Esophagus squamous epithelium (tissue), 5 donors: ENCODE data around the gene CDC73. TPM values are rescaled to one million over a fixed set of nuclear protein-coding genes. Genes with fewer than 3 reads are reported as not detected.

ENCODE experiments used
- DNase-seq: peaks from one replicate; lab custom pipeline; 2025; lab: John Stamatoyannopoulos, UW
- H3K27ac ChIP-seq, 4 donors: fragments of 200-600 bp; sonication (generic); one replicate each; pipeline ENCODE4 v1.5.1; 2016 to 2019; ENCODE audit warnings: mild to moderate bottlenecking in 1 of 4
- H3K27me3 ChIP-seq, 4 donors: fragments of 200-600 bp; sonication (generic); 1 replicate in 3 of 4; 2 replicates in 1 of 4; pipeline versions ENCODE4 v1.5.1 to v1.6.0; 2017 to 2021; ENCODE audit warnings: antibody characterized with exemption in 1 of 4
- H3K36me3 ChIP-seq, 3 donors: fragments of 200-600 bp; sonication (generic); one replicate each; pipeline ENCODE4 v1.5.1; 2016 to 2019
- H3K4me1 ChIP-seq, 3 donors: fragments of 200-600 bp; sonication (generic); one replicate each; pipeline ENCODE4 v1.5.1; 2017 to 2019
- H3K4me3 ChIP-seq, 4 donors: fragments of 200-600 bp; sonication (generic); 1 replicate in 3 of 4; 2 replicates in 1 of 4; pipeline ENCODE4 v1.5.1; 2016 to 2019; ENCODE audit warnings: mild to moderate bottlenecking in 2 of 4, moderate library complexity in 1 of 4
- H3K9me3 ChIP-seq, 3 donors: fragments of 200-600 bp; sonication (generic); one replicate each; pipeline ENCODE4 v1.5.1; 2016 to 2019
- POLR2A ChIP-seq, 4 donors: fragments of 450-650 bp; IDR thresholded peaks; one replicate each; pipeline ENCODE4 v1.6.1; 2017; ENCODE audit warnings: antibody characterized with exemption in 4 of 4, mild to moderate bottlenecking in 4 of 4, moderate library complexity in 3 of 4
- WGBS, 2 donors: methylation state at CpG; one replicate each; pipeline ENCODE4 v1.1.5; 2018; 5-methylcytosine and 5-hydroxymethylcytosine counted together
- intact Hi-C: fragments of 100-400 bp; cut with DNase I; formaldehyde crosslinking; loops from one replicate; pipeline ENCODE4 v1.15.0; 2022
- total RNA-seq, 4 donors: library from RNA; depleted of rRNA; stranded (reverse); fragments of >200 nt; gene quantifications; one replicate each; pipeline ENCODE4 v1.1.0, GENCODE V29; 2016
- TF ChIP-seq, protein P1 (sequence below), 6 experiments: fragments of 450-650 bp in 4 of 6; fragments of 200-600 bp in 2 of 6; sonication (generic) in 2 of 6; IDR thresholded peaks; one replicate each; pipeline ENCODE4 v1.5.1; 2016 to 2019; ENCODE audit warnings: antibody characterized with exemption in 6 of 6, mild to moderate bottlenecking in 4 of 6, moderate library complexity in 4 of 6
- donor health status: DM: yes; HTN: yes; CAD: no.

The CDC73 gene
- total RNA-seq, 4 donors from 2014 or later = 17.3 to 39.5 (median 26.6) TPM

DNA sequence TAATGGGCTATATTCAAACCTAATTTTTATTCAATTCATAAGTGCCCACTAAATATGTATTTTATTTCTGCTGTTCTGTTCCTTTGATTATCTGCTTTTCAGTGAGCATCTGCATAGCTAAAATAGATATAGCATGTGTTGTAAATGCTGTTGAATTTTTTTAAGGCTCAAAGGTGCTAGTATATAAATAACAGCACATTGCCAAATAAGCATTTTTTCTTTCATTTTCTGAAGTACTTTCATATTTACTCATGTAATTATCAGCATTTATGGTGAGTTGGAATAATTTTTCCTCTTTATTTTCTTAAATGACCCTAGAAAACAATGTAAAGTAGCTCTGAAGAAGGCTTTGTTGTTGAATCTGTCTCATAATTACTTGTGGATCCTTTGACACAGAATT lies 134.2 kb downstream of the CDC73 start:
- intact Hi-C loops = no loop called here
- TF ChIP-seq, protein P1, sequence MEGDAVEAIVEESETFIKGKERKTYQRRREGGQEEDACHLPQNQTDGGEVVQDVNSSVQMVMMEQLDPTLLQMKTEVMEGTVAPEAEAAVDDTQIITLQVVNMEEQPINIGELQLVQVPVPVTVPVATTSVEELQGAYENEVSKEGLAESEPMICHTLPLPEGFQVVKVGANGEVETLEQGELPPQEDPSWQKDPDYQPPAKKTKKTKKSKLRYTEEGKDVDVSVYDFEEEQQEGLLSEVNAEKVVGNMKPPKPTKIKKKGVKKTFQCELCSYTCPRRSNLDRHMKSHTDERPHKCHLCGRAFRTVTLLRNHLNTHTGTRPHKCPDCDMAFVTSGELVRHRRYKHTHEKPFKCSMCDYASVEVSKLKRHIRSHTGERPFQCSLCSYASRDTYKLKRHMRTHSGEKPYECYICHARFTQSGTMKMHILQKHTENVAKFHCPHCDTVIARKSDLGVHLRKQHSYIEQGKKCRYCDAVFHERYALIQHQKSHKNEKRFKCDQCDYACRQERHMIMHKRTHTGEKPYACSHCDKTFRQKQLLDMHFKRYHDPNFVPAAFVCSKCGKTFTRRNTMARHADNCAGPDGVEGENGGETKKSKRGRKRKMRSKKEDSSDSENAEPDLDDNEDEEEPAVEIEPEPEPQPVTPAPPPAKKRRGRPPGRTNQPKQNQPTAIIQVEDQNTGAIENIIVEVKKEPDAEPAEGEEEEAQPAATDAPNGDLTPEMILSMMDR (IDR thresholded peaks at IDR 0.05) = no peak
- no peak for TF ChIP-seq POLR2A (IDR thresholded peaks at IDR 0.05)
- H3K9me3 ChIP-seq = no peaks in the 10 kb centered on the region
- no peaks in the 10 kb centered on the region for H3K4me1 ChIP-seq
- no peak for DNase-seq
- H3K27me3 ChIP-seq = no peaks in the 10 kb centered on the region
- peaks cover 0 to 28% (median 0%) of the 10 kb centered on the region in 3 donors for H3K36me3 ChIP-seq
- H3K4me3 ChIP-seq = no peak overlapping the region
- no peak overlapping the region for H3K27ac ChIP-seq

DNA sequence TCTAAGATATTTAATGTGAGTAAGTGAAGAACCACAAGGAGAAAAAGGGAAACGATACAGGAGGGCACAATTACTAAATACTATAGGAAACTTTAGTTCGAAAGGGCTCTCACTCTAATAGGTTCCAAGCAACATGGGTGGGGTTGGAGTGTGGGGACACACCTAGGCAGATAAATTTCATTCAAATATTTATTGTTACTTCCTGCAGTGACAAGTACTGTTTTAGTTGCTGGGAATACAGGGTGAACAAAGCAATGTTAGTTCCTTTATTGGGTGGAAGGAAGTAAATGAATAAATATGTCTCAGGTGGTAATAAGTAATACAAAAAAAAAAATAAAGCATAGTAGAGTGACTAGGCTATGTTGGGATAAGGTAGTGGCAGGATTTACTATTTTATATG lies 137.8 kb downstream of the CDC73 start:
- Histone ChIP-seq H3K4me1 (no peaks in the 10 kb centered on the region), H3K4me3 (no peak overlapping the region), H3K27me3 (no peaks in the 10 kb centered on the region), H3K9me3 (no peaks in the 10 kb centered on the region), H3K27ac (no peak overlapping the region), H3K36me3 (peaks cover 0 to 21% (median 0%) of the 10 kb centered on the region in 3 donors)
- no peak for DNase-seq
- TF ChIP-seq POLR2A (IDR thresholded peaks at IDR 0.05) = no peak
- intact Hi-C loops = no loop called here
- WGBS, 2 donors = 92 to 96% methylated on average over 2 of the region's 2 CpGs

DNA sequence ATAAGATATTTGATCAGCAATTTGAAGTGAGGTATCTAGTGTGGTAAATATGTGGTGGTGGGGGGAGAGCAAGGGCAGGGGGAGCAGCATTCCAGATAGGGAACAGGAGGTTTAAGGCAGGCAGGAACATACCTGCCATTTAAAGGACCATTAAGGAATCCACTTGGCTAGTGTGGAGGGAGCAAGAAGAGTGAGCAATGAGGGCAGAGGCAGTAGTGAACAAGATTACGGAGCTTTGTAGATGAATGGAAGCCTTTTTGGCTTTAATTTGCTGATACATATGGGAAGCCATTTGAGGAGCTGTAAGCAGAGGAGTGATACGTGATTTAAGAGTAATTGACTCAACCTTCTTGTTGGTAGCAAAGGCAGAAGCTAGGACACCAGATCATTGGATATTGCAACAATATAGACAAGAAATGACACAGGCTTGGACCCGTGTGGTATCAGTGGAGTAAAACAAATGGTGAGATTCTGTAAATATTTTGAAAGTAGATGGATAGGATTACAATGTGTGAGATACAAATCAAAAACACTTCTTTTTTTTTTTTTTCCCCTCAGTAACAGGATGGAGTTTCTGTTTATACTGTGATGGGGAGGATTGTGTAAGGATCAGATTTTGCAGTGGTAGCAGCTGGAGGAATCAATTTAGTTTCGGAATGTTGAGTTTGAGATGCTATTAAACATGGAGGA lies 138.4 kb downstream of the CDC73 start:
- Histone ChIP-seq H3K4me1 (no peaks in the 10 kb centered on the region), H3K27me3 (no peaks in the 10 kb centered on the region), H3K4me3 (no peak overlapping the region), H3K27ac (no peak overlapping the region), H3K36me3 (peaks cover 0 to 16% (median 0%) of the 10 kb centered on the region in 3 donors), H3K9me3 (no peaks in the 10 kb centered on the region)
- TF ChIP-seq POLR2A (IDR thresholded peaks at IDR 0.05) = no peak
- TF ChIP-seq, protein P1 (IDR thresholded peaks at IDR 0.05) = no peak
- 73 to 80% methylated on average over 4 of the region's 4 CpGs for WGBS, 2 donors
- no peak for DNase-seq
- intact Hi-C loops = no loop called here

DNA sequence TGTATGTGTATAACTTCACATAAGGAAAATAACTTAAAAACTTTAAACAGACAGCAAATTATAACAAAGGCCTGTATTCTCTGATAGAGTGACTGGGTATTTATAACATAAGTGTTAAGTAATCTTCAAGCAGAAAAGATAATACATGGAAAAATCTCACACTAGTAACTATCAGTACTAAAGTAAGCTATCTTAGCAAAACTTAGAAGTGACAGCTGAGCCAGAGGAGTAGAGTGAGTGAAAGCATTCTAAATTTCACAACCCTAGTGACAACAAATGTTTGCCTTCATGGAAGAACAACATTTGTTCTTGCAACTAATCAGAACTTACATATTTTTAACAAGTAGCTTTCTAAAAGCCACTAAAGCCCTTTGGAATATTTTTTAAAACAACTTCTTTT lies 139.1 kb downstream of the CDC73 start:
- TF ChIP-seq, protein P1 (IDR thresholded peaks at IDR 0.05) = no peak
- no peak for TF ChIP-seq POLR2A (IDR thresholded peaks at IDR 0.05)
- Histone ChIP-seq H3K27me3 (no peaks in the 10 kb centered on the region), H3K4me1 (no peaks in the 10 kb centered on the region), H3K27ac (no peak overlapping the region), H3K36me3 (peaks cover 0 to 14% (median 0%) of the 10 kb centered on the region in 3 donors), H3K4me3 (no peak overlapping the region), H3K9me3 (no peaks in the 10 kb centered on the region)
- intact Hi-C loops = no loop called here
- DNase-seq = no peak

DNA sequence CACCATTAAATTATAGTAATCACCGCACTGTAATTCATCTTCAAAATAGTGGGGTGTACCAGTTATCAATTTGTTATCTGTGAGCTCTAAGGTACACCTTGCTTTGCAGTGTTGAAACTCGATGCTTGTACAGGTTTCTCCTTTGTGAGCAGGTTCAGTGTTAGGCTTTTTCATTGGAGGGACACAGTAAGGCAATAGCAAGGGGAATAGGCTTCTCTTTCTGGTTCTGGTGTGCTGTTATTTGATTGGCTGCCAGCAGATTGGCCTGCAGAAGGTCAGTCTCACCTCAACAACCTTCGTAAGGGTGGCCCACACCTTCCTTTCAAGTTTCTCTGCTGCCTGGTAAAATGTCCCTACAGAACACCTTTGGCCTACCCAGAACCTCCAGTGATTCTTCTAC lies 140.8 kb downstream of the CDC73 start:
- 96 to 99% methylated on average over 3 of the region's 3 CpGs for WGBS, 2 donors
- no peaks in the 10 kb centered on the region for H3K9me3 ChIP-seq
- no peak for TF ChIP-seq POLR2A (IDR thresholded peaks at IDR 0.05)
- TF ChIP-seq, protein P1 (IDR thresholded peaks at IDR 0.05) = no peak
- H3K27ac ChIP-seq = no peak overlapping the region
- no peaks in the 10 kb centered on the region for H3K27me3 ChIP-seq
- peaks cover 0 to 14% (median 0%) of the 10 kb centered on the region in 3 donors for H3K36me3 ChIP-seq
- H3K4me1 ChIP-seq = no peaks in the 10 kb centered on the region
- intact Hi-C loops = no loop called here
- H3K4me3 ChIP-seq = no peak overlapping the region
- DNase-seq = no peak
